ENCODE measurements around the gene TBCCD1.
A peak's percentile ranks its signal among the peaks of the same experiment; 100 is the strongest.

The TBCCD1 gene

GRCh38 chr3:186538779-186539178 lies 28.4 kb downstream of the TBCCD1 start:
- H3K36me3 ChIP-seq (replicated peaks in 1 of 2; ENCODE audit: control insufficient read depth in 2 of 2, insufficient read depth in 2 of 2, low read length in 2 of 2) = no peaks in the 10 kb centered on the region
- no peaks in the 10 kb centered on the region for H3K9me3 ChIP-seq (replicated peaks in 1 of 2; ENCODE audit: control insufficient read depth in 2 of 2, insufficient read depth in 1 of 2, low read depth in 1 of 2, low read length in 2 of 2)
- no peak overlapping the region for H4K91ac ChIP-seq (ENCODE audit: low read depth, low read length, poor library complexity)
- H3K27me3 ChIP-seq (ENCODE audit: control insufficient read depth in 3 of 3, insufficient read depth in 3 of 3, low read depth in 1 of 3, low read length in 3 of 3) = peaks cover 0 to 3% (median 0%) of the 10 kb centered on the region in 3 experiments
- no CpG with 5 or more reads among the region's 3 CpGs for WGBS, 2 donors (ENCODE audit: extremely low coverage in 2 of 2, insufficient read length in 2 of 2, insufficient replicate concordance in 1 of 2)
- DNase-seq (ENCODE audit: low spot score) = no peak
- peaks cover 0 to 8% of the 10 kb centered on the region in 2 donors for H3K4me1 ChIP-seq (ENCODE audit: control insufficient read depth in 2 of 2, insufficient read depth in 1 of 2, low read depth in 1 of 2, low read length in 2 of 2)
- H3K4me2 ChIP-seq (ENCODE audit: insufficient read depth, low read length, poor library complexity, severe bottlenecking) = no peak overlapping the region
- H3K9ac ChIP-seq (ENCODE audit: low read depth, low read length, poor library complexity) = no peak overlapping the region
- no peak overlapping the region for H2AK5ac ChIP-seq (ENCODE audit: low read depth, low read length)
- H3K14ac ChIP-seq (ENCODE audit: low read length) = no peak overlapping the region
- H4K8ac ChIP-seq (ENCODE audit: low read depth, low read length) = no peak overlapping the region
- no peak overlapping the region for H2BK15ac ChIP-seq (ENCODE audit: low read length)
- no peaks in the 10 kb centered on the region for H3K79me1 ChIP-seq (ENCODE audit: low read depth, low read length)
- no peak overlapping the region for H3K4ac ChIP-seq (ENCODE audit: low read length)
- no peak overlapping the region for H2BK12ac ChIP-seq (ENCODE audit: low read length)
- H2AFZ ChIP-seq (ENCODE audit: low read length) = no peak overlapping the region
- no peak overlapping the region for H3K27ac ChIP-seq (replicated peaks; ENCODE audit: low read length)
- no peak overlapping the region for H3K4me3 ChIP-seq (ENCODE audit: low read length in 2 of 2)
- no peak overlapping the region for H2BK120ac ChIP-seq (ENCODE audit: low read depth, low read length)
- no peak overlapping the region for H3K23ac ChIP-seq (ENCODE audit: low read depth, low read length, poor library complexity)
- no peak overlapping the region for H3K18ac ChIP-seq (ENCODE audit: low read length)
- no peak overlapping the region for H2BK5ac ChIP-seq (ENCODE audit: low read length)

GRCh38 chr3:186536883-186537844 lies 30.0 kb downstream of the TBCCD1 start:
- Histone ChIP-seq H3K79me1 (ENCODE audit: low read depth, low read length) (no peaks in the 10 kb centered on the region), H2BK5ac (ENCODE audit: low read length) (no peak overlapping the region), H2BK15ac (ENCODE audit: low read length) (no peak overlapping the region), H3K4me1 (ENCODE audit: control insufficient read depth in 2 of 2, insufficient read depth in 1 of 2, low read depth in 1 of 2, low read length in 2 of 2) (peaks cover 6 to 8% of the 10 kb centered on the region in 2 donors), H4K91ac (ENCODE audit: low read depth, low read length, poor library complexity) (no peak overlapping the region), H3K36me3 (replicated peaks in 1 of 2; ENCODE audit: control insufficient read depth in 2 of 2, insufficient read depth in 2 of 2, low read length in 2 of 2) (no peaks in the 10 kb centered on the region), H2BK12ac (ENCODE audit: low read length) (no peak overlapping the region), H2AFZ (ENCODE audit: low read length) (no peak overlapping the region), H3K27me3 (ENCODE audit: control insufficient read depth in 3 of 3, insufficient read depth in 3 of 3, low read depth in 1 of 3, low read length in 3 of 3) (peaks cover 0 to 3% (median 0%) of the 10 kb centered on the region in 3 experiments), H3K23ac (ENCODE audit: low read depth, low read length, poor library complexity) (no peak overlapping the region), H3K14ac (ENCODE audit: low read length) (no peak overlapping the region), H4K8ac (ENCODE audit: low read depth, low read length) (no peak overlapping the region), H3K9ac (ENCODE audit: low read depth, low read length, poor library complexity) (no peak overlapping the region), H3K4me2 (ENCODE audit: insufficient read depth, low read length, poor library complexity, severe bottlenecking) (no peak overlapping the region), H2AK5ac (ENCODE audit: low read depth, low read length) (no peak overlapping the region), H3K18ac (ENCODE audit: low read length) (no peak overlapping the region), H2BK120ac (ENCODE audit: low read depth, low read length) (no peak overlapping the region), H3K9me3 (replicated peaks in 1 of 2; ENCODE audit: control insufficient read depth in 2 of 2, insufficient read depth in 1 of 2, low read depth in 1 of 2, low read length in 2 of 2) (no peaks in the 10 kb centered on the region), H3K4ac (ENCODE audit: low read length) (no peak overlapping the region), H3K27ac (replicated peaks; ENCODE audit: low read length) (no peak overlapping the region), H3K4me3 (ENCODE audit: low read length in 2 of 2) (no peak overlapping the region)
- DNase-seq (ENCODE audit: low spot score) = no peak

GRCh38 chr3:186534113-186534669 lies 32.9 kb downstream of the TBCCD1 start:
- Histone ChIP-seq H2BK15ac (ENCODE audit: low read length) (peak overlapping the region; percentile 13), H4K8ac (ENCODE audit: low read depth, low read length) (no peak overlapping the region), H3K4ac (ENCODE audit: low read length) (no peak overlapping the region), H2AK5ac (ENCODE audit: low read depth, low read length) (no peak overlapping the region), H2AFZ (ENCODE audit: low read length) (no peak overlapping the region), H3K79me1 (ENCODE audit: low read depth, low read length) (no peaks in the 10 kb centered on the region), H3K36me3 (replicated peaks in 1 of 2; ENCODE audit: control insufficient read depth in 2 of 2, insufficient read depth in 2 of 2, low read length in 2 of 2) (no peaks in the 10 kb centered on the region), H3K4me2 (ENCODE audit: insufficient read depth, low read length, poor library complexity, severe bottlenecking) (no peak overlapping the region), H2BK5ac (ENCODE audit: low read length) (no peak overlapping the region), H2BK120ac (ENCODE audit: low read depth, low read length) (no peak overlapping the region), H3K27ac (replicated peaks; ENCODE audit: low read length) (no peak overlapping the region), H3K18ac (ENCODE audit: low read length) (peak overlapping the region; percentile 4), H3K14ac (ENCODE audit: low read length) (no peak overlapping the region), H3K9ac (ENCODE audit: low read depth, low read length, poor library complexity) (no peak overlapping the region), H2BK12ac (ENCODE audit: low read length) (no peak overlapping the region), H3K27me3 (ENCODE audit: control insufficient read depth in 3 of 3, insufficient read depth in 3 of 3, low read depth in 1 of 3, low read length in 3 of 3) (peaks cover 0 to 3% (median 0%) of the 10 kb centered on the region in 3 experiments), H4K91ac (ENCODE audit: low read depth, low read length, poor library complexity) (no peak overlapping the region), H3K4me3 (ENCODE audit: low read length in 2 of 2) (no peak overlapping the region), H3K4me1 (ENCODE audit: control insufficient read depth in 2 of 2, insufficient read depth in 1 of 2, low read depth in 1 of 2, low read length in 2 of 2) (peaks cover 17 to 27% of the 10 kb centered on the region in 2 donors), H3K23ac (ENCODE audit: low read depth, low read length, poor library complexity) (no peak overlapping the region), H3K9me3 (replicated peaks in 1 of 2; ENCODE audit: control insufficient read depth in 2 of 2, insufficient read depth in 1 of 2, low read depth in 1 of 2, low read length in 2 of 2) (no peaks in the 10 kb centered on the region)
- no peak for DNase-seq (ENCODE audit: low spot score)
- WGBS, 2 donors (ENCODE audit: extremely low coverage in 2 of 2, insufficient read length in 2 of 2, insufficient replicate concordance in 1 of 2) = no CpG with 5 or more reads among the region's 6 CpGs

GRCh38 chr3:186532598-186533072 lies 34.5 kb downstream of the TBCCD1 start:
- no peak overlapping the region for H3K4me2 ChIP-seq (ENCODE audit: insufficient read depth, low read length, poor library complexity, severe bottlenecking)
- no peaks in the 10 kb centered on the region for H3K36me3 ChIP-seq (replicated peaks in 1 of 2; ENCODE audit: control insufficient read depth in 2 of 2, insufficient read depth in 2 of 2, low read length in 2 of 2)
- no peak overlapping the region for H2AK5ac ChIP-seq (ENCODE audit: low read depth, low read length)
- no peak overlapping the region for H2BK5ac ChIP-seq (ENCODE audit: low read length)
- no peak overlapping the region for H3K14ac ChIP-seq (ENCODE audit: low read length)
- no peak overlapping the region for H2BK12ac ChIP-seq (ENCODE audit: low read length)
- H3K9ac ChIP-seq (ENCODE audit: low read depth, low read length, poor library complexity) = no peak overlapping the region
- H3K79me1 ChIP-seq (ENCODE audit: low read depth, low read length) = no peaks in the 10 kb centered on the region
- peaks cover 15 to 27% of the 10 kb centered on the region in 2 donors for H3K4me1 ChIP-seq (ENCODE audit: control insufficient read depth in 2 of 2, insufficient read depth in 1 of 2, low read depth in 1 of 2, low read length in 2 of 2)
- DNase-seq (ENCODE audit: low spot score) = peak; percentile 88
- H3K27me3 ChIP-seq (ENCODE audit: control insufficient read depth in 3 of 3, insufficient read depth in 3 of 3, low read depth in 1 of 3, low read length in 3 of 3) = peaks cover 0 to 3% (median 0%) of the 10 kb centered on the region in 3 experiments
- no peak overlapping the region for H3K23ac ChIP-seq (ENCODE audit: low read depth, low read length, poor library complexity)
- H4K91ac ChIP-seq (ENCODE audit: low read depth, low read length, poor library complexity) = no peak overlapping the region
- H2BK120ac ChIP-seq (ENCODE audit: low read depth, low read length) = no peak overlapping the region
- WGBS, 2 donors (ENCODE audit: extremely low coverage in 2 of 2, insufficient read length in 2 of 2, insufficient replicate concordance in 1 of 2) = no CpG with 5 or more reads among the region's 1 CpG
- no peak overlapping the region for H3K18ac ChIP-seq (ENCODE audit: low read length)
- H3K27ac ChIP-seq (replicated peaks; ENCODE audit: low read length) = peak overlapping the region; percentile 65
- H3K4me3 ChIP-seq (ENCODE audit: low read length in 2 of 2) = no peak overlapping the region
- peaks cover 0 to 2% of the 10 kb centered on the region in 2 donors for H3K9me3 ChIP-seq (replicated peaks in 1 of 2; ENCODE audit: control insufficient read depth in 2 of 2, insufficient read depth in 1 of 2, low read depth in 1 of 2, low read length in 2 of 2)
- H3K4ac ChIP-seq (ENCODE audit: low read length) = no peak overlapping the region
- no peak overlapping the region for H2BK15ac ChIP-seq (ENCODE audit: low read length)
- no peak overlapping the region for H4K8ac ChIP-seq (ENCODE audit: low read depth, low read length)
- peak overlapping the region; percentile 27 for H2AFZ ChIP-seq (ENCODE audit: low read length)

Data from neuronal stem cell (in vitro differentiated cells).